ENCODE results near the gene MAMDC4.
"Not testable (repeated sequence)": the region's sequence is repeated elsewhere in the genome, so short reads cannot be mapped to it uniquely, and the experiment has no call there.

Gene MAMDC4

DNA sequence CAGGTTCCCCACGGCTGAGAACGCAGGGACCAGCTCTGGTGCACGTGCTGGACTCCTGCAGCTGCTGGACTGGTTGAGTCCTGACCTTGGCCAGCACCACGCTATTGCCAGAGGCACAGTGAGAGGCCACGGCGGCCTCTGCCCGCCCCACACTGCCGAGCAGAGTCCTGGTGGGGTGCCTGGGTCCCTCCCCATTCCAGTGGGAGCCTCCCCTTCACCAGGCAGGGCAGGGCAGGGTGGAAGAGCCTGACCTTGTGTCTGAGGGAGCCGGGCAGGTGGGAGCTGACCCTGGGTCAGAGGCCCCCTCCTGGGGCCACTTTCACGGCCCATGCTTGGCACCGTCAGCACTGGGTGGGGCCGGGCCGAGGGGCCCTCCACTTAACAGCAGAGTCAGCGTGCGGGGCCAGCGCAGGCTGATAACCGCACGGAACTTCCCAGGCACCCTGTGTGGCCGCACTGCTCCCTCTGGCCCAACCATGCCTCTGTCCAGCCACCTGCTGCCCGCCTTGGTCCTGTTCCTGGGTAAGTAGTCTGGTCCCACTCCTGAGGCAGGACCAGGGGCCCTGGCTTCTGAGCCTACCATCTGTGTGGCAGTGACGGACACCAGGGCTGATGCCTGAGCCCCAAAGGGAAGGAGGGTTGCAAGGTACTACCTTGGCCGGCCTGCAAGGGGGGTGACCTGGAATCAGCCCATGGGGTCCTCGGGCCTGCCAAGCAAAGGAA lies at the start of gene MAMDC4:
Gene MAMDC4, plus strand, starts transcription at position 406 of the 723 bp plus-strand sequence. Its CDS starts 71 bp downstream, at position 477.
- DNase-seq (ENCODE audit: low read depth), result no peak

DNA sequence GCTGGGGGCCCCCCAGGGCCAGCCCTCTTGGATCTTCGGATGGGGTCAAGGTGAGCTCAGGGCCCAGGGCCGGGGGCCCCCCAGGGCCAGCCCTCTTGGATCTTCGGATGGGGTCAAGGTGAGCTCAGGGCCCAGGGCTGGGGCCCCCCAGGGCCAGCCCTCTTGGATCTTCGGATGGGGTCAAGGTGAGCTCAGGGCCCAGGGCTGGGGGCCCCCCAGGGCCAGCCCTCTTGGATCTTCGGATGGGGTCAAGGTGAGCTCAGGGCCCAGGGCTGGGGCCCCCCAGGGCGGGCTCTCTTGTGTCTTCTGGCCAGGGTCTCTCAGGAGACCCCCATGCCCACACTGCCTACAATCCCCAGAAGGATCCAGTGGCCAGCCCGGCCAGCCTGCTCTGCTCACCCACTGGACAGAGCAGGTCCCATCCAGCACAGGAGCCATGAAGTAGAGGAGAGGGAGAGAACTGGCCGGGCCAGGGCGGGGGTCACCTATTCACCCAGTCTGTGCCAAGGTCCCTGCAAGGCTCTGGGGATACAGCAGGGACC lies 49.1 kb upstream of the MAMDC4 start:
- DNase-seq (ENCODE audit: low read depth), result not testable (repeated sequence)

DNA sequence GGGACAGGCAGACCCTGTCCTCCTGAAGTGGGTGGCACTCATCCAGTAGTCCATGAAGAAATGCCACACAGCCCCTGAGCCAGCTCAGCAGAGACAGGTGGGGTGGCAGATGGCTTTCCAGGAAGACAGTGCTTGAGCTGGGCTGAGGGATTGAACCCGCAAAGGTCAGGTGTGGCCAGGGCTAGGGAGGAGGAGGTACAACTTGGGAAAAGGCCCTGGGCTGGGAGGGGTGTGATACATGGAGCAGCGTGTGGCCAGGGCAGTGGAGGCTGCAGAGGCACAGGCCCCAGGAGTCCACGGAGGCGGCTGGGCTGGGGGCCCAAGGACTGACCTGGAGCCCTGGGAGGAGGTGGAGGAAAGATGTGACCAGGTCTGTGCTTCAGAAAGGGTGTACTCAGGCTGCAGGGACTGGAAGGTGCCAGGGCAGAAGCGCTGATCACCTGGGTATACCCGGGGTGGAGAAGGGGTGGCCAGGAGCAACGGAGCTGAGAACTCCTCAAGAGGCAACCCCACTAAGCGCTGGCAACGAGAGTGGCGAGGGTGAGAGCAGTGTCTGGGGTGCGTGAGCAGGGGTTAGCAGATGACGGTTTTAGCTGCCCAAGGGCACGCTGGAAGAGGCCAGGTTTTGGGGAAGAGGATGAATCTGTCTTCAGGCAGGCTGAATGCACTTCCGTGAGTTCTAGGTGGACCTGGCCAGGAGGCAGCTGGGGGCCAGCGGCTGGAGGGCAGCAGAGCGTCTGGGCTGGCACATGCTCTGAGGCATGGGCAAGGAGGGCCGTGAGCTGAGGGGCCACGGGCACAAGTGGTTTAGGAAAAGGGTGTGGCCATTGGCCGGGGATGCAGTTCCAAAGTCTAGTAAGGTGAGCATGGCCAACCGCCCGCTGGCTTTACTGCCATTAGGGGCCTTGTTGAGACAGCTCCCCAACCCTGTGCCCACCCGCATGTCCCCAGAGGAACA lies 48.3 kb upstream of the MAMDC4 start:
- DNase-seq (ENCODE audit: low read depth), result no peak

DNA sequence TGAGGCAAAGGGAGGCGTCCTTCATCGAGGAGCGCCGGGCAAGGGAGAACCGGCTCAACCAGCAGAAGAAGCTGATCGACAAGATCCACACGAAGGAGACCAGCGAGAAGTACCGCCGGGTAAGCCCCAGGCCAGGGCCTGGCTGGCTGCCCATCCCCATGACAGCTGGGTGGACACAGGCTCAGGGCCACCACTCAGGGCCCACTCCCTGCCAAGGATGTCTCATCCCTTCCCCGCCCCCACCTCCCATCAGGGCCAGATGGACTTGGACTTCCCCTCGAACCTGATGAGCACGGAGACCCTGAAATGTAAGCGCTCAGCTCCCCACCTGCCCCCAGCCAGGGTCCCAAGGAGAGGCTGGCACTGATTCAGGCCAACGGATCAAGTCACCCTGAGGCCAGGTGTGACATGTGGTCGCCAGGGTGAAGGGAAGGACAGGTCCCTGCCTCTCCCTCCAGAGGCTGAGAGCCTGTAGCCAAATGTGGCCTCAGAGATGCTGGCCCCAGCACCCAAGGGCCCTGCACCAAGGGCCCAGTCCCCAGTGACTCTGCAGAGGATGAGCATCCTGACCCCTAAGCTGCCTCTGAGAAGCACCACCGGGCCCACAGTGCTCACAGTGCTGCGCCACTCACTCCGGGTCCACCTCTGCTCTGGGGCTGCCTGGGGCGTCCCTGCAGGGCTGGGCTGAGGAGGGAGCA lies 47.5 kb upstream of the MAMDC4 start:
- no peak for DNase-seq (ENCODE audit: low read depth)

DNA sequence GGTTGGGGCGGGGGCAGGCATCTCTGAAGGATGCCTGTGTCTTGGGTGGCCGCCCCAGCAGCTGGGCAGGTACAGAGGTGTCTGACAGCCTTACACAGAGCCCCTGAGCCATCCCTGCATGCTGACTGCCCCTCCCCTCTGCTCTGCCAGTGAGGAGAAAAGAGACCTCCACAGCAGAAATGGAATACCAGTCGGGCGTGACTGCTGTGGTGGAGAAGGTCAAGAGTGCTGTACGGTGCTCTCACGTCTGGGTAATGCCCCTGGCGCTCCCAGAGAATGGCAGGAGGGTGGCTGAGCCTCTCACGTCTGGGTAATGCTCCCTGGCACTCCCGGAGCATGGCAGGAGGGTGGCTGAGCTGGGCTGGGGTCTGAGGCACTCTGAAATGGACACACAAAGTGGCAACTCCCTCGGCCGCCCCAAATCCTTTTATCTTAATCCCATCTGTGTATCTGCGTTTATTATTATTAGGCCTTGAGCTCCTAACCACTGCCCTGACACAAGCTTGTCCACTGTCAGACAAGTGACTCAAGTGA lies 46.9 kb upstream of the MAMDC4 start:
- DNase-seq (ENCODE audit: low read depth), result no peak

DNA sequence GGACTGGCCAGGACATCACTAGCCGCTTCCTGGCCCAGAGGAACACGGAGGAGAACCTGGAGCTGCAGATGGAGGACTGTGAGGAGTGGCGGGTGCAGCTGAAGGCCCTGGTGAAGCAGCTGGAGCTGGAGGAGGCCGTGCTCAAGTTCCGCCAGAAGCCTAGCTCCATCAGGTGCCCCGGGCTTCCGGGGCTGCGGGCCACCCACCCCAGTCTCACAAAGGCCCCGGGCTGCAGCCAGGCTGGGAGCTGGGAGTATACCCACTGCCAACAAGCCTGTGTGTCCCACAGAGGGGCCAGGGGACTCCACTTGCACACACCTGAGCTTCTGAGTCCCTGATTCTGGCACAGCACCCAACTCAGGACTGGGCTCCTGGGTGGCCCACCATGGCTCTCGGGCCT lies 46.1 kb upstream of the MAMDC4 start:
- DNase-seq (ENCODE audit: low read depth), result no peak

DNA sequence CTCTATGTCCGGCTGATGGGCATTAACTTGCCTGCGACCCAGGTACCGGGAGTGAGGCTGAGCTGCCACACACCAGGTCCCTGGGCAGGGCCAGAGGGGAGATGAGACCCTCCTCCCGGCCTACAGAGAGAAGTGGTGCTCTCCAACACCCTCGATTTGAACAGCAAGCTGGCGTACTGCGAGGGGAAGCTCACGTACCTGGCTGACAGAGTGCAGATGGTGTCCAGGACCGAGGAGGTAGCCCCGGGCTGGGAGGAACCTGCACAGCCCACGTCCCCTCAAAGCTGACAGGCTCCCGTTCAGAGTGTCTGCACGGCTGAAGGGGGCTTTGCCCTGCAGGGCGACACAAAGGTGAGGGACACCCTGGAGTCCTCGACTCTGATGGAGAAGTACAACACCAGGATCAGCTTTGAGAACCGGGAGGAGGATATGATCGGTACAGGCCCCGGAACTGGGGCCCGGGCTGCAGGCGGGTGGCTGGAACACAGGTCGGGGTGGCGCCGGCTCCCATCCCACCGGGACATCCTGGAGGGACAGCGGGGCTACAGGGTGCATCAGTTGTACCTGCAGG lies 45.4 kb upstream of the MAMDC4 start:
- DNase-seq (ENCODE audit: low read depth), result no peak

DNA sequence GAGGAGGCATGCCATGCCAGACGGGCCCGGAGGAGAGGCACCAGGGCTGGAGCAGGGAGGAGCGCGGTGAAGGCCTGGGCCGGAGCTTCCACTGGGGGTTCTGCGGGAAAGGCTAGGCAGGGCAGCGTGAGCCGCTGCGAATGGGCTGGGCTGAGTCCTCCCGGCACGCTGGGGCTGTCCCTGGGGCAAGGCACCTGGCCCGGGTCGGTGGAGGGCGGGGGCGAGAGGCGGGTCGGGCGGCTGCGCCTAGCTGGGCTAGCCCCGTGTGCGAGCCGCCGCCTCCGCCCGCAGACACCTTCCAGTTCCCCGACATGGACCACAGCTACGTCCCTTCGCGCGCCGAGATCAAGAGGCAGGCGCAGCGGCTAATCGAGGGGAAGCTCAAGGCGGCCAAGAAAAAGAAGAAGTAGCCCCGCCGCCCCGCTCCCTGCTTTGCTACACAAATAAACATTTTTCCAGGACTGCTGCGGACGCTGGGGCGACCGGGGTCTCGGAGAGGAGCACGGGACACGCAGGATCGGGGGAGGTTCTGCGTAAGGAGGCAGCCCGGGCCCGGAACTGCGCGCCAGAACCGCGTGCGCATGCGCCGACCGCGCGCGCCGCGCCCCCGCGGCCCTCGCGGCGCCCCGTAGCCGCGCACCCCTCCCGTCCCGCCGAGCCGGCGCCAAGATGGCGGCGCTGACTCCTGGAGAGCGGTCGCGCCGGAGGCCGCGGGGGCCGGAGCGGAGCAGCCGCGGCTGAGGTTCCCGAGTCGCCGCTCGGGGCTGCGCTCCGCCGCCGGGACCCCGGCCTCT lies 44.7 kb upstream of the MAMDC4 start, which contains the start of gene RABL6:
Gene RABL6, plus strand, starts transcription at position 668 of the 794 bp plus-strand sequence. CDS start 249 bp downstream, outside the sequence.
- peak; percentile 53 for DNase-seq (ENCODE audit: low read depth)

GRCh38 chr9:136808075-136808805 lies 43.9 kb upstream of the MAMDC4 start:
- DNase-seq (ENCODE audit: low read depth), result no peak

DNA sequence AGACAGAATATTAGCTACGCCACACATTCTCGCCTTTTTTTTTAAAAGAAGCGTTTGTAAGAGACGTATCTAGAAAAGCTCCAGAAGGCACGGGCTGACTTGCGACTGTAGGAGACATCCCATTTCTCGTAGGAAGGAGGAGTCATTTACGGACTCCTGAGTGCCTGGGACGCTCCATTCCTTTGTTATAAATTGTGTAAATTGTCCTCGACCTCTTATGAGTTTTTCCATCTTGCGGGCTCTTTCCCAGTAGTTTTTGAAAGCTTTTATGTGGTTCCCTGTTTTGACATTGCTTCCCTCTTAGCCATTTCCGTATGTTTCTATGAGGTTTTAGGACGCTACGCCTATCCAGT lies 43.4 kb upstream of the MAMDC4 start:
- DNase-seq (ENCODE audit: low read depth), result no peak

GRCh38 chr9:136814725-136815421 lies 37.3 kb upstream of the MAMDC4 start:
- no peak for DNase-seq (ENCODE audit: low read depth)

DNA sequence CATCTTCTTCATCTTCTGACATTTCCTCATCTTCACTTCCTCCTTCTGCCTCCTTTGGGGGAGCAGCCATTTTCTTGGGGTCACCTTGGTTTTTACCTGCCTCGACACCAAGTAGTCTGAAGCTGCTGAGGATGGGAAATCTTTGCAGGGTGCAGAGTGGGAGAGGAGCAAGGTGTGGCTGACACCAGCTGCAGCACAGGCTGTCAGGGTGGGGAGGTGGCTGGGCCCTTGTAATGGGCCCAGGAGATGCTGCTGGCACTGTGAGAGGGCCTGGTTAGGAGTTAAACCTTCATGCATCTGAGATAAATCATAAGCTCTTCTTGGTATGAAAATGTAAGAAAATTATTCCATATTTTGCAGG lies 36.7 kb upstream of the MAMDC4 start:
- no peak for DNase-seq (ENCODE audit: low read depth)

- no peak for DNase-seq (ENCODE audit: low read depth)
Measured at GRCh38 chr9:136820971-136821825, 30.9 kb upstream of the MAMDC4 start.

DNA sequence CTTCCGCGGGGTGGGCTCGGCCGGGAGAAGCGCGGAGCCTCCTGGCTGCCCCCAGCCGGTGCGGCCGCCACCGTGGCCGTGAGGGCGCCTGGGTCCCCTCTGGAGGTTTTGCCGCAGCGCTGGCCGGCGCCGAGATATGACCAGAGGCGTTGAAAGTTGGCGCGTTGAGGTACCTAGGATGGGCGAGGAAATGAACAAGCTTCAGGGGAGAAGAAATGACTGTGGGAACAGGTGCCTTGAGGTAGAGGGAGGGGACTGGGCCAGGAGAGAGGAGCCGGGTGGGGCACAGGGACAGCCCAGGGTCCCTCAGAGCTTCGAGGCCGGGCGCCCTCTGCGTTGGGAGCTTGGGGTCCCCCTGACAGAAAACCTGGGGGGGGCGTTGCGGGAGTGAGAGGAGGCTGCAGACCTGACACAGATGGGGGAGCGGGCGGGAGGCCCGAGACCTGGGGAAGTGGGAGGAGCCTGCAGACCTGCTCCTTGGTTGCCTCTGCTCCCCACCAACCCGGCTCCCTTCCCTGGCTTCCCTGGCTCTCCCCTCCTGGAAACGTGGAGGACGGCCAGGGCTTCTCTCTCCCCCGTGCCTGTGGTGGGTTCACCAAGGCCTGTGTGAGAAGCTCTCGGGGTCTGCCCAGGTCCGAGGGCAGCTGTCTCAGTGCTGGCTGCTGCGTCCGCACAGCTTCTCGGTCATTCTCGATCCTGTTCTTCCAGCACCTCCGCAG lies 30.2 kb upstream of the MAMDC4 start:
- no peak for DNase-seq (ENCODE audit: low read depth)

GRCh38 chr9:136823136-136824046 lies 28.8 kb upstream of the MAMDC4 start:
- DNase-seq (ENCODE audit: low read depth), result no peak

GRCh38 chr9:136824496-136825225 lies 27.5 kb upstream of the MAMDC4 start:
- no peak for DNase-seq (ENCODE audit: low read depth)
